SH-SY5Y (cell line): Measurements from ENCODE around the gene GRIK3.

Experiments
- GATA2 ChIP-seq: IDR thresholded peaks from 2 replicates; pipeline ENCODE4 v1.6.1; 2011; ENCODE audit warnings: mild to moderate bottlenecking, low read depth, low read length
- GATA3 ChIP-seq: IDR thresholded peaks from 2 replicates; pipeline ENCODE4 v1.6.1; 2011; ENCODE audit warnings: low read depth, mild to moderate bottlenecking, low read length, moderate library complexity

DNA sequence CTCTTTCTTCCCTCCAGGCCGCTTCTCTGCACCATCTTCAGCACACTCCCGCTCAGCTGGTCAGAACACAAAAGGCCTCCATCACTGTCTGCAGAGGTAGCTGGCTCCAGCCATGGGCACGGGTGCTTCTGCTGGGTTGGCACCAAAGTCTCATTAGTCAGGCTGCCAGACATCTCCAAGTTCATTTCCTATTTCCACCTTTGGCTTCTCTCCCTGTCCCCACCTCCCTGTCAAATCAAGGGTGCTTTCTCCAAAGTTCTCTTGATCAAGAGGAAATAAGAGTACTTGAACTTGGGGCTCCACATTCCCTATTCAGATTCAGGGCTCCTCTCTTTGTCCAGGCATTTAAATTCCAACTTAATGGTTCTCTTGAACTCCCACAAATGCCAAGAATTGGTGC is 33.9 kb upstream of the GRIK3 start:
- TF ChIP-seq GATA2 (no peak), GATA3 (no peak)
